ENCODE data around the gene COL25A1. TPM values are rescaled to one million over a fixed set of nuclear protein-coding genes. Genes with fewer than 3 reads are reported as not detected.

COL25A1 gene
- total and polyA plus RNA-seq, 2 donors (not counting 3 experiments of a cell fraction or from before 2014, with no cell fraction given), result 0.21 to 3.5 TPM

DNA sequence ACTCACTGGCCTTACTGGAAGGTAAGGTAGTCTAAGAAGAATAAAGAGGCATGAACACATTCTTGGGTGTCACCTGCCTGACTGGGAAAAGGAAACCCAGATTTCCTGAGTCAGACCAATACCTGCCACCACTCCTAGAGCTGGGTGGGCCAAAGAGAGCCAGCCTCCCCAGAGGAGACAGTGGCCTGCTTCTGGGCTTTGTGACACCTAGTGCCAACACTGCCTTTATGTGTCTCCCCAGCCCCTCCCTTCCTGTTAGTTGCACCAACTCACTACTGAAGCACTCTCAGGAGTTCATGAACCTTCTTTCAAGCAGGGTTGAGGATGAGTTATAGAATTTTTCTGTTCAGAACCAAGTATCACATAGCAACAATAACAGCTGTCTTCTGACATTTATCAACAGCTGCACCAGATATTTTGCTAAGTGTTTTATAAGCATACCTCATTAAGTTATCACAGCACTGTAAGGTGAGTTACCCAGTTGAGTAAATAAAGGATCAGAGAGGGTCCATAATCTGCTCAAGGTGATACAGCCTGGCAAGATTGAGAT, 462.0 kb downstream of the COL25A1 start:
- ChIA-PET POLR2A (no interaction called here), CTCF (interaction anchor here (1.6 kb wide), 1 partner anchor 475 kb away, joined by 3 read pairs; no protein-coding TSS in a partner anchor)
- H3K9me1 ChIP-seq (replicated peaks; ENCODE audit: control insufficient read depth, extremely low read depth, insufficient read depth, low read length), result no peaks in the 10 kb centered on the region
- no peak for DNase-seq (ENCODE audit: low read depth, low spot score)
- H3K4me2 ChIP-seq (ENCODE audit: insufficient read depth, low read length), result no peak overlapping the region
- no peak overlapping the region for H3K4me3 ChIP-seq (replicated peaks in 1 of 3; ENCODE audit: insufficient read depth in 1 of 3, low read depth in 1 of 3, low read length in 3 of 3)
- H3K36me3 ChIP-seq (ENCODE audit: control insufficient read depth in 2 of 2, extremely low read depth in 1 of 2, insufficient read depth in 2 of 2, low read length in 2 of 2), result no peaks in the 10 kb centered on the region
- dilution Hi-C loops (cut with MboI; ENCODE audit: extremely low pct_ligation_motif_present, low sequenced_read_pairs), result no loop called here
- H3K9me3 ChIP-seq (replicated peaks; ENCODE audit: control insufficient read depth, insufficient read depth, low read length), result no peaks in the 10 kb centered on the region
- H4K20me1 ChIP-seq (replicated peaks; ENCODE audit: control insufficient read depth, extremely low read depth, insufficient read depth, low read length), result no peaks in the 10 kb centered on the region
- BruUV-seq (replicated peaks), result no TSS peak
- TF ChIP-seq CTCF (IDR thresholded peaks at IDR 0.05; ENCODE audit: extremely low read depth in 1 of 2, insufficient read depth in 1 of 2, low read depth in 1 of 2, low read length in 2 of 2) (no peak), POLR2AphosphoS5 (IDR thresholded peaks at IDR 0.05; ENCODE audit: insufficient read depth, low read depth, low read length) (no peak), GATA2 (IDR thresholded peaks at IDR 0.05; ENCODE audit: insufficient read depth, insufficient read length, low read depth, low read length) (no peak), EZH2 (IDR thresholded peaks at IDR 0.05; ENCODE audit: borderline replicate concordance, low read depth, low read length, severe bottlenecking) (no peak), MYC (IDR thresholded peaks at IDR 0.05; ENCODE audit: low read depth, low read length) (no peak), FOS (IDR thresholded peaks at IDR 0.05; ENCODE audit: borderline replicate concordance, insufficient read depth, low read length) (no peak), JUN (IDR thresholded peaks at IDR 0.05; ENCODE audit: borderline replicate concordance, insufficient read depth, insufficient read length, low read depth) (no peak), POLR2A (IDR thresholded peaks at IDR 0.05; ENCODE audit: low read depth, low read length) (no peak)
- TF ChIP-seq, protein P1, sequence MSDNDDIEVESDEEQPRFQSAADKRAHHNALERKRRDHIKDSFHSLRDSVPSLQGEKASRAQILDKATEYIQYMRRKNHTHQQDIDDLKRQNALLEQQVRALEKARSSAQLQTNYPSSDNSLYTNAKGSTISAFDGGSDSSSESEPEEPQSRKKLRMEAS (IDR thresholded peaks at IDR 0.05; ENCODE audit: insufficient read depth, insufficient read length), result no peak
- no peaks in the 10 kb centered on the region for H3K79me2 ChIP-seq (ENCODE audit: control insufficient read depth, insufficient read depth, low read length)
- H3K27me3 ChIP-seq (ENCODE audit: control insufficient read depth in 2 of 2, insufficient read depth in 2 of 2, low read length in 2 of 2), result peaks cover 0 to 2% of the 10 kb centered on the region in 2 experiments
- no peak overlapping the region for H3K27ac ChIP-seq (ENCODE audit: insufficient read depth, low read depth, low read length)
- H3K9ac ChIP-seq (replicated peaks; ENCODE audit: extremely low read depth, insufficient read depth, low read length), result no peak overlapping the region
- no peak overlapping the region for H2AFZ ChIP-seq (ENCODE audit: low read depth, low read length)
- intact Hi-C loops (cut with micrococcal nuclease), result no loop called here
- H3K4me1 ChIP-seq (ENCODE audit: control insufficient read depth, extremely low read depth, insufficient read depth, low read length), result no peaks in the 10 kb centered on the region
- FAIRE-seq, result no peak
